ENCODE results near the gene UBE2E2. TPM values are rescaled to one million over a fixed set of nuclear protein-coding genes. Genes with fewer than 3 reads are reported as not detected.
"Not testable (repeated sequence)": the region's sequence is repeated elsewhere in the genome, so short reads cannot be mapped to it uniquely, and the experiment has no call there.

Gene UBE2E2
- total RNA-seq, 1 donor from 2014 or later = 13.9 TPM

- H3K36me3 Mint-ChIP-seq (ENCODE audit: low read depth) = no peaks in the 10 kb centered on the region
- H3K4me3 Mint-ChIP-seq = no peak overlapping the region
- H3K9me3 Mint-ChIP-seq = no peaks in the 10 kb centered on the region
- no peak overlapping the region for H3K27ac Mint-ChIP-seq
- no peaks in the 10 kb centered on the region for H3K27me3 Mint-ChIP-seq (ENCODE audit: insufficient read depth)
- intact Hi-C loops (cut with micrococcal nuclease) = no loop called here
- DNase-seq (ENCODE audit: low spot score) = no peak
- H3K4me1 Mint-ChIP-seq (ENCODE audit: low read depth) = no peaks in the 10 kb centered on the region
Measured at GRCh38 chr3:23601091-23601822, 398.1 kb downstream of the UBE2E2 start.

GRCh38 chr3:23602971-23603370 lies 399.8 kb downstream of the UBE2E2 start:
- DNase-seq (ENCODE audit: low spot score) = no peak
- H3K27ac Mint-ChIP-seq = no peak overlapping the region
- H3K27me3 Mint-ChIP-seq (ENCODE audit: insufficient read depth) = no peaks in the 10 kb centered on the region
- no peaks in the 10 kb centered on the region for H3K4me1 Mint-ChIP-seq (ENCODE audit: low read depth)
- H3K4me3 Mint-ChIP-seq = no peak overlapping the region
- no peaks in the 10 kb centered on the region for H3K9me3 Mint-ChIP-seq
- intact Hi-C loops (cut with micrococcal nuclease) = no loop called here
- H3K36me3 Mint-ChIP-seq (ENCODE audit: low read depth) = no peaks in the 10 kb centered on the region

DNA sequence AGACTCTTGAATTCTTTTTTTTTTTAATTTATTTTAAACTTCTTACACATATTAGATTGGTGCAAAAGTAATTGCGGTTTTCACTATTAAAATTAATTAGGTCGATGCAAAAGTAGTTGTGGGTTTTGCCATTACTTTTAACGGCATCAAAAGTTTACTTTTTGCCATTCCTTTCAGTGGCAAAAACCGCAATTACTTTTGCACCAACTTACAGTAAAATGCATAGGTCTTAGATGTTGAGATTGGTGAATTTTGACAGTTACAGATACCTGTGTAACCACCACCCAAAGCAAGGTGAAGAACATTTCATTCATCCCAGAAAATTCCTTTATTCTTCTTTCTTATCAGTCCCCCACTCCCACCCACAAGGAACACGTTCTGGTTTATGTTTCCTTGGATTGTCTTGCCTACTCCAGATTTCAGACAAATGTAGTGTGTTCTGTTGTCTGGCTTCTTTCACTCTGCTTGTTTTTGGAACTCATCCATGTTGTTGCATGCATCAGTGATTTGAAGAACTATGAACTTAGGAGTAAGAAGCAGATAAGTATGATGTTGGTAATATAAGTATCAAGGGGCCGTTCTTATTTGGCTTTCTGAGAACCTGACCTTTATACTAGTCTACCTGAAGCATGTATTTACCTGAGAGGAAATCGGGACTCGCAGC lies 404.2 kb downstream of the UBE2E2 start:
- no peak for DNase-seq (ENCODE audit: low spot score)
- H3K4me1 Mint-ChIP-seq (ENCODE audit: low read depth) = no peaks in the 10 kb centered on the region
- no peak overlapping the region for H3K4me3 Mint-ChIP-seq
- no peaks in the 10 kb centered on the region for H3K9me3 Mint-ChIP-seq
- H3K36me3 Mint-ChIP-seq (ENCODE audit: low read depth) = no peaks in the 10 kb centered on the region
- H3K27me3 Mint-ChIP-seq (ENCODE audit: insufficient read depth) = peaks cover 6% of the 10 kb centered on the region
- H3K27ac Mint-ChIP-seq = no peak overlapping the region
- intact Hi-C loops (cut with micrococcal nuclease) = no loop called here

DNA sequence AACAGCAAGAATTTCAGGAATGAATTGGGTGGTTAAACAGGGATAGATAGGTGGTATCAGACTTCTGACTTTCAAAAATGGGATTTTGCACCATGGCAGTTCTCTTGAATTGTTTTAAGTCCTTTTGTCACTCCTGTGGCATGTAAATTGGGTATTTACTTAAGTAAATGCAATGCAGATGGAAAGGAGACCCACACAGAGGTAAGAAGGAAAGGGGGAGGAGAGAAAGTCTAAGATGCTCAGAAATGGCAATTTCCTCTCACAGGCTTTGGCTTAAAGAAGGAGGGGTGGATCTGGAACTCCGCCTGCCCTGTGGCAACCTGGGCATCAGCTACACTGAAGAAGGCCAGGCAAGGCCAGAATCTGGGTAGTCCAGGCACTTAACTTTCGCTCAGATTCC lies 405.5 kb downstream of the UBE2E2 start:
- Mint-ChIP-seq H3K27me3 (ENCODE audit: insufficient read depth) (peaks cover 6% of the 10 kb centered on the region), H3K36me3 (ENCODE audit: low read depth) (no peaks in the 10 kb centered on the region), H3K27ac (no peak overlapping the region), H3K4me3 (no peak overlapping the region), H3K9me3 (no peaks in the 10 kb centered on the region), H3K4me1 (ENCODE audit: low read depth) (no peaks in the 10 kb centered on the region)
- DNase-seq (ENCODE audit: low spot score) = no peak
- intact Hi-C loops (cut with micrococcal nuclease) = no loop called here

DNA sequence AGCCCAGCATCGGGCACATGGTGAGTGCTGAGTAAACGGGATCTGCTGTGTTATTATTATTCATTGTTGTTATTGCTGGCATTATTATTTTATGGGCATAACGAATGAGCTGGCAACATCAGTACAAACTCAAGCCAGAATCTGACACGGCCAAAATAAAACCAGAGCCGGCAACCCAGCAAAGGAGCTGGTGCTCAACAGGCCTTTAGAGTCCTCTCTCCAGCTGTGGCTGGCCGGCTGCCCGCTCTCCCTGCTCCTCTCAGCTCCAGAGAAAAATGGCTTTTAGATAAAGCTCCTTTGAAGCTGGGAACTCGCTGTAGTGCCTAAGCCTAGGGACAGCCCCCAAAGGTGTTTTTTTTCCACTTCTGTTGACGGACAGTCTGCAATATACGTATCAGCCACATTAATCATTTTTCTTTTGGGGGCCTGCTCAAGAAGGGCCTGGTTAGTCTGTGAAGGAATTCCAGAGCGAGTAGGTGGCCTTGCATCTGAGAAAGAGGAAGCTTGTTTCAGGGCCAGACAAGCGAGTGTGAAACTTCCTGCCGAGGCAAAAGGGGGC lies 408.7 kb downstream of the UBE2E2 start:
- H3K4me1 Mint-ChIP-seq (ENCODE audit: low read depth) = peaks cover under 1% of the 10 kb centered on the region
- DNase-seq (ENCODE audit: low spot score) = no peak
- no peak overlapping the region for H3K27ac Mint-ChIP-seq
- intact Hi-C loops (cut with micrococcal nuclease) = no loop called here
- H3K36me3 Mint-ChIP-seq (ENCODE audit: low read depth) = no peaks in the 10 kb centered on the region
- H3K4me3 Mint-ChIP-seq = no peak overlapping the region
- H3K27me3 Mint-ChIP-seq (ENCODE audit: insufficient read depth) = peaks cover 6% of the 10 kb centered on the region
- peaks cover 3% of the 10 kb centered on the region for H3K9me3 Mint-ChIP-seq

- intact Hi-C loops (cut with micrococcal nuclease) = no loop called here
- Mint-ChIP-seq H3K27ac (no peak overlapping the region), H3K27me3 (ENCODE audit: insufficient read depth) (peaks cover 6% of the 10 kb centered on the region), H3K36me3 (ENCODE audit: low read depth) (peaks cover 2% of the 10 kb centered on the region), H3K4me1 (ENCODE audit: low read depth) (peaks cover 6% of the 10 kb centered on the region), H3K9me3 (peaks cover 9% of the 10 kb centered on the region), H3K4me3 (no peak overlapping the region)
- no peak for DNase-seq (ENCODE audit: low spot score)
Measured at GRCh38 chr3:23612296-23612891, 409.3 kb downstream of the UBE2E2 start.

DNA sequence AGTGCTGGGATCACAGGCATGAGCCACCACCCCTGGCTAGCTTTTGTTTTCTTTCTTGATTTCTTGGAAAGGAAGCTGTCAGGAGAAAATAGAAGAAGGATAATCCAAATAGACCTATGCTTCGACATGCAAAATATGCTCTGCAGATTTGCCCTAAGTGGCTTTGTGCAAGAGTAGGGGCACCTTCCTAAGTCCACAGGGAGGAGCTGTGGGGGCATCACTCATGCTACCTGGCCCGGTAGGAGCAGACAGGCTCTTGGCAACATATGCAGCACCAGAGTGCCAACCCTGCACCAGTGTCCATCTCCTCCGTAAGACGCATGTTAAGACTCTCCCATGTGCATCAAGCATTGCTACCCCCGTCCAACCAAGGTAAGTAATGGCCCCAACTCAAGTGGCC lies 411.9 kb downstream of the UBE2E2 start:
- DNase-seq (ENCODE audit: low spot score) = no peak
- intact Hi-C loops (cut with micrococcal nuclease) = no loop called here
- Mint-ChIP-seq H3K4me1 (ENCODE audit: low read depth) (peaks cover 10% of the 10 kb centered on the region), H3K27me3 (ENCODE audit: insufficient read depth) (peaks cover 6% of the 10 kb centered on the region), H3K9me3 (peaks cover 22% of the 10 kb centered on the region), H3K36me3 (ENCODE audit: low read depth) (peaks cover 6% of the 10 kb centered on the region), H3K27ac (no peak overlapping the region), H3K4me3 (no peak overlapping the region)

GRCh38 chr3:23618475-23618874 lies 415.3 kb downstream of the UBE2E2 start:
- intact Hi-C loops (cut with micrococcal nuclease); H3K36me3 Mint-ChIP-seq (ENCODE audit: low read depth): not testable (repeated sequence)

DNA sequence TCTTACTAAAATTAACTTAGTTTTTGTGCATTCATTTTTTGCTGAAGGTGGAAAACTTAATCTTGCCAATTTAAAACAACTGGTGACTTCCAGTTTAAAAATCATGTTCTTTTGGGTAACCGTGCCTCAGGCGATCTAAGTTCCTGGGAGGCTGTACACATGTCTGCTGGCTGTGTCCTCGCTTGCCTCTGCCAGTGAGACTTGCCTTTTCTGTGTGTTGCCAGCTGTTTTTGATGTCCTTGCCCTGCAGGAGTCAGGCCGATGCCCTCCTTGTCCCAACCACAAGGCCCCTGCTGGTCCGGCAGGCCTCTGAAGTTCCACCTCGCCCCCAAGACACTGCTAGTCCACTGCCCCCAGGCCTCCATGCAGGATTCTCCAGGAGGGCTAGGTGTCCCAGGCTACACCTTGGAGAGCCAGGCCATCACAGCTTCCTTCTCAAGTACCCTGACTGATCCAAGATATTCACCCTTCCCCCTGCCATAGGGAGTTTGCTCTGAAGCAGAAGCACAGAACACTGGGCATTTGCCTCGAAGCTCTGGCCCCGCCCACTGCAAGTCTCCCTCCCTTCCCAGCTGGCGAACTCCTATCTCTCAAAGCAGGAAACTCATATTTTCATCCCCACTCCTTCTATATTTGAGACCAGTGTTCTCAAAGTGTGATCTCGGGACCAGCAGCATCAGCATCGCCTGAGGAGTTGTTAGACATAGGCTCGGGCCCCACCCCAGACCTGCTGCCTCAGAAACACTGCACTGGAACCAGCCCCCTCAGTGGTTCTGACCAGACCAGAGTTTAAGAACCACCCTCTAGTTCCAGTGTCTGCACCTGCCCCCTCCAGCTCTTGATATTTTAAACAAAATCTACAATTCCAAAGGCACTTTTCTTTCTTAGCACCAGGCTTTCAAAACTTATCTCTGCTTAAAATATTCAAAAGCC lies 416.8 kb downstream of the UBE2E2 start:
- Mint-ChIP-seq H3K27me3 (ENCODE audit: insufficient read depth) (no peaks in the 10 kb centered on the region), H3K27ac (no peak overlapping the region), H3K36me3 (ENCODE audit: low read depth) (peaks cover 6% of the 10 kb centered on the region), H3K4me3 (no peak overlapping the region), H3K4me1 (ENCODE audit: low read depth) (peaks cover 10% of the 10 kb centered on the region), H3K9me3 (peaks cover 39% of the 10 kb centered on the region)
- intact Hi-C loops (cut with micrococcal nuclease) = no loop called here
- DNase-seq (ENCODE audit: low spot score) = no peak

More at GRCh38 chr3:23618475-23618874, 415.3 kb downstream of the UBE2E2 start:
- H3K27me3 Mint-ChIP-seq (ENCODE audit: insufficient read depth); H3K27ac Mint-ChIP-seq; DNase-seq (ENCODE audit: low spot score); H3K4me1 Mint-ChIP-seq (ENCODE audit: low read depth); H3K4me3 Mint-ChIP-seq: not testable (repeated sequence)
- peaks cover 31% of the 10 kb centered on the region for H3K9me3 Mint-ChIP-seq

GRCh38 chr3:23620638-23621015 lies 417.5 kb downstream of the UBE2E2 start:
- intact Hi-C loops (cut with micrococcal nuclease) = no loop called here
- Mint-ChIP-seq H3K36me3 (ENCODE audit: low read depth) (peaks cover 6% of the 10 kb centered on the region), H3K27me3 (ENCODE audit: insufficient read depth) (no peaks in the 10 kb centered on the region), H3K4me1 (ENCODE audit: low read depth) (peaks cover 10% of the 10 kb centered on the region), H3K9me3 (peaks cover 39% of the 10 kb centered on the region), H3K27ac (no peak overlapping the region), H3K4me3 (no peak overlapping the region)
- no peak for DNase-seq (ENCODE audit: low spot score)

GRCh38 chr3:23623844-23624243 lies 420.7 kb downstream of the UBE2E2 start:
- H3K27me3 Mint-ChIP-seq (ENCODE audit: insufficient read depth) = peaks cover 2% of the 10 kb centered on the region
- no peaks in the 10 kb centered on the region for H3K36me3 Mint-ChIP-seq (ENCODE audit: low read depth)
- peaks cover 17% of the 10 kb centered on the region for H3K9me3 Mint-ChIP-seq
- intact Hi-C loops (cut with micrococcal nuclease) = no loop called here
- H3K4me3 Mint-ChIP-seq = no peak overlapping the region
- H3K27ac Mint-ChIP-seq = no peak overlapping the region
- no peak for DNase-seq (ENCODE audit: low spot score)
- no peaks in the 10 kb centered on the region for H3K4me1 Mint-ChIP-seq (ENCODE audit: low read depth)

- no peak overlapping the region for H3K27ac Mint-ChIP-seq
- H3K36me3 Mint-ChIP-seq (ENCODE audit: low read depth) = no peaks in the 10 kb centered on the region
- intact Hi-C loops (cut with micrococcal nuclease) = no loop called here
- peaks cover 17% of the 10 kb centered on the region for H3K9me3 Mint-ChIP-seq
- peaks cover 2% of the 10 kb centered on the region for H3K27me3 Mint-ChIP-seq (ENCODE audit: insufficient read depth)
- DNase-seq (ENCODE audit: low spot score) = no peak
- H3K4me1 Mint-ChIP-seq (ENCODE audit: low read depth) = no peaks in the 10 kb centered on the region
- H3K4me3 Mint-ChIP-seq = no peak overlapping the region
Measured at GRCh38 chr3:23624305-23624704, 421.2 kb downstream of the UBE2E2 start.

All from activated T-helper 1 cell treated with anti-CD3 and anti-CD28 coated beads, Interleukin-12 subunit alpha, Interleukin-12 subunit beta, Interleukin-2, Interleukin-4 antibody, amounts not matched to agents 30 ng/mL and 10 ng/mL and 1 ng/mL, durations not matched to agents 14 hours and 24 hours and 36 hours (primary cell).